UCSD-AML1 (cell line): Measurements from ENCODE around the gene QKI.
A peak's percentile ranks its signal among the peaks of the same experiment; 100 is the strongest.

Source experiments
- DNase-seq: peaks from one replicate; lab custom pipeline; 2025; ENCODE audit not compliant: unreplicated experiment; lab: John Stamatoyannopoulos, UW

Gene QKI

DNA sequence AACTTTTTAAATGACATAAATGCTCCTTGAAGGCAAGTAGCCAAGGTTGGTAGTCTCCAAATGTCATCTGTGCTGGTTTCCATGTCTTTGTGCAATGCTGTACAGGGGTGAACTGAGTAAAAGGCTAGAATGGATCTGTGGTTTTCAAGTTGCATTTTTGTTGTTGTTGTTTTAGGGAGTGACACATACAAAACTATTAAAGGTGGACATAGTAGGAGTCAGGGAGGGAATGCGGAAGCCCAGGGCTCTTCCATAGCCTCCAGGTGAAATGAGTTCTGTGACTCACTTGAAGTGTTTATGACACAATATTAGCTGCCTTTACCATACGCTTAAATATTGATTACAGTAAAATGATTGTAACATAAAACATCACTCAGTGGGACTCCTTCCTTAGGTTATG lies 22.5 kb upstream of the QKI start:
- no peak for DNase-seq

- DNase-seq: no peak
Measured at GRCh38 chr6:163392533-163392932, 22.0 kb upstream of the QKI start.

DNA sequence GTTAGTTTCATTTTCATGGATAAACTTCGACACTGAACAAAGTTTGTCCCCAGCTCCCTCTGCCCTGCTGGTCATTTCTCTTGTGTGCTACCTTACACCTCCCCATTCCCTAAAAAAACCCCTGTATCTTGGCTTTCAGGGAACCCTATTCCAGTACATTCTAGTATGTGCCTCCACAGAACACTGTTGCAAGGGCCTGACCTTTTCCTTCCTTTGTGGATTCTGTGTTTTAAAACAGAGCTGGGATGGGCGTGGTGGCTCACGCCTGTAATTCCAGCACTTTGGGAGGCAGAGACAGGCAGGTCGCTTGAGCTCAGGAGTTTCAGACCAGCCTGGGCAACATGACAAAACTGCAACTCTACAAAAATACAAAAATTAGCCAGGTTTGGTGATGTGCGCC lies 20.6 kb upstream of the QKI start:
- no peak for DNase-seq

DNA sequence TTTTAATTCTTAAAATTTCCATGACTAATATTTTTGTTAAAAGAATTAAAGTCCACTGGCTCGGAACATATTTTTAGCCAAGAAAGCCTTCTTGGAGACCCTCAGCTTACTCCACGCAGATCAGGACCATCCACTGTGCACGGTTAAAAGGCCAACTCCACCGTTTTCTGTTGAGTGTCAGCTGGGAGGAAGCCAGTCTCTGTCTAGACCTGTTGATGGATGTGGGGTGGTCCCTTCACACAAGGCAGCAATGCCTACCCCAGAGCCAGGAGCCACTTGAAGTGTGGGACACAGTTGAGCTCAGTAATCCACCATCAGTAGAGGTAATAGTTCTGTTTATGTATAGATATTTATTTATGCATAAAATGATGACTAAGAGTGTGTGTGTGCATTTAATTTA lies 19.9 kb upstream of the QKI start:
- no peak for DNase-seq

DNA sequence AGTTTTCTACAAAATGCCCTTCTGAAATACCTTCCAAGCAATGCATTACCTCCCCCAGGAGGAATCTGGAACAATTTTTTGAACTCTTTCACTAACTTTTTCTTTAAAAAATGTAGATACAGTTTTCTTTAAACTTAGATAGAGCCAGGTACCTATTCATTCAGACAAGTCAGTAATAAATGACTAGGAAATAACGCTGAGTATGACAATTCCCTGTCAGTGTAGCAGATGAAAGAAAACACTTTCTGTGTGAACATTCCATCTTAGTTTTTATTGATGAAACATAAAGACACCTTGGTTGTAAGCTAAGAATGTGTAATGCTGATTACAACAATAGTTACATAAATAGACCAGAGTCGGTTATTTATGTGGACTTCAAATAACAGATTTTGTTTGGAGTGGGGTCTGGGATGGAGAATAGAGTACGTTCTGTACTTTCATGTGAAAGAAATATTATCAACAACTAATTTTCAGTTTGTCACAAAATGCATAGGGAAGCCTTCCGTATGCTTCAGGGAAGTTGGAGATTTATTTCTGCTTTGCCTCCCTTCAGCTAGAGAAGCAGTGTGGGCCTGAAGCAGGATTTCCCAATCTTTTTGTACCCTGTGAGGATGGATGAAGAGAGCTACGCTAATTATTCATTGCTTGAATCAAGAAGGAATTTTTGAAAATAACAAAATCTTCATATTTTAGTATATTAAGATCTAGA lies 19.2 kb upstream of the QKI start:
- DNase-seq: no peak

- DNase-seq: no peak
Measured at GRCh38 chr6:163395831-163396185, 18.7 kb upstream of the QKI start.

DNA sequence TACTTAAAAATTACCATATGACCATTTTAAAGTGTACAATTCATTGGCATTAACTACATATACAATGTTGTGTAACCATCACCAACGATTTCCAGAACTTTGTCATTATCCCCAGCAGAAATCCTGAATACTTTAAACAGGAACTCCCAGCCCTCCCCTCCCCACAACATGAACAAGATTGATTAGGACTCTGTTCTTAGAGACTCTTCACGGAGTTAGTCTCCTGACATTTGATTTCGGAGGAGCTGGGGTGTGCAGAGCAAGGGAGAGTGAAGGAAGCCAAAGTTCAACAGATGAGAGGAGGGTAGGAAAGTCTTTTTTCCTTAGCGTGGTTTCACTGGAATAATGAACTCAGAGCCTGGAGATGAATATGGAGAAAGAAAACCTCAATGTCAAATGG lies 17.2 kb upstream of the QKI start:
- DNase-seq: no peak

GRCh38 chr6:163398115-163398514 lies 16.4 kb upstream of the QKI start:
- no peak for DNase-seq

- peak; percentile 30 for DNase-seq
Measured at GRCh38 chr6:163398815-163399214, 15.7 kb upstream of the QKI start.

GRCh38 chr6:163400509-163400908 lies 14.0 kb upstream of the QKI start:
- no peak for DNase-seq

DNA sequence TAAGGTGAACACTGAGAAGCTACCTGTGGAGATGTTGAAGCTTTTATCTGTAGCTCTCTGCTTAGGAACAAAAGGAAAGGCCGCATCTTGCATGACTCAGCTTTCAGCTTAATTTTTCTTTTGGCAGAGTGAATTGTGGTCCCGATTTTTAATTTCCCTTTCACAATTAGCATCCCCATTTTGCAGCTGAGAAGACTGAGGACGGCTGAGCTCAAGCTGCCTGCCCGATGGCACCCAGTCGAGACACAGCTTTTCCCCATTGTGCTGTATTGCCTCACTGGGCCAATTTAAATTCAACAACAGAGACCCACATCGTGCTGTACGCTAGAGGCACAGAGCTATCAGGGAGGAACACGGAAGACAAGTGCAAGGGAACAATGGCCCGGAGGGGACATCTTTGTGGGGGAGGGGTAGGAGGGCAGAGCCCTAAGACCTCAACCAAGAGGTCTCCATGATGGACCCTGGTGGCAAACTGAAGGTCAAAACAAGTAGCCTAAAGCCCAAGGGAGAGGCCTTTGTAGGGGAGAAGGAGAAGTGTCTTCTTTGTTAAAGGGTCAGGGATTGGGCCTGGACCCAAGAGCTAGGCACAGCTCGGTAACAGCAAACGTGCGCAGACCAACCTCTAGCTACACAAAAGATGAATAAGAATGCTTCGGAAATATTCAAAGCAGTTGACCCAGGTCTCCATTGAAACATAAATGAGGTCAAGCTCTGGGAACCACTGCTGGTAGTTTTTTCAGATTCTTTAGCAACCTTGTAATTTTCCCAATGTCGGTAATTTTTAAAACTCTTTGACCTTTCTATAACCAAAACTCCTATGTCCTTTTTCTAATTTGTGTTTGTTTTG lies 13.3 kb upstream of the QKI start:
- no peak for DNase-seq

GRCh38 chr6:163402616-163403015 lies 11.9 kb upstream of the QKI start:
- DNase-seq: no peak

GRCh38 chr6:163404825-163405265 lies 9.7 kb upstream of the QKI start:
- peak; percentile 37 for DNase-seq

- DNase-seq: peak; percentile 50
Measured at GRCh38 chr6:163405412-163406309, 8.9 kb upstream of the QKI start.

DNA sequence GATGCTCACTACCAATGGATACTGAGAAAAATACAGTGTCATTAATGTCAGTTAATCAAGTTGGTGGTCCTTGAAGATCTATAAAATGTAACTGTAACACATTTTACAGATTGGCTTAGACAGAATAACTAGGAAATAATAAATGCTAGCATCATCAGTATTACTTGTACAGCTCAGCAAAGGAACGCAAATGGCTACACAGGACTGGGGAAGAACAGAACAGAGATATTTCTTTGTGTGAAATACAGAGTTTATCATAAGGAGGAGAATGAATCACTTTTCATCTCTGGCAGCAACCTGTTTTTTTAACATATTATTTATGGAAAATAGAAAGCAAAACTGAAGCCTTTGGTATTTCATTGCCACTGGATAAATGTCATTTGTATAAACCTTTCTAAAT lies 8.2 kb upstream of the QKI start:
- no peak for DNase-seq

- DNase-seq: no peak
Measured at GRCh38 chr6:163406830-163407229, 7.7 kb upstream of the QKI start.

DNA sequence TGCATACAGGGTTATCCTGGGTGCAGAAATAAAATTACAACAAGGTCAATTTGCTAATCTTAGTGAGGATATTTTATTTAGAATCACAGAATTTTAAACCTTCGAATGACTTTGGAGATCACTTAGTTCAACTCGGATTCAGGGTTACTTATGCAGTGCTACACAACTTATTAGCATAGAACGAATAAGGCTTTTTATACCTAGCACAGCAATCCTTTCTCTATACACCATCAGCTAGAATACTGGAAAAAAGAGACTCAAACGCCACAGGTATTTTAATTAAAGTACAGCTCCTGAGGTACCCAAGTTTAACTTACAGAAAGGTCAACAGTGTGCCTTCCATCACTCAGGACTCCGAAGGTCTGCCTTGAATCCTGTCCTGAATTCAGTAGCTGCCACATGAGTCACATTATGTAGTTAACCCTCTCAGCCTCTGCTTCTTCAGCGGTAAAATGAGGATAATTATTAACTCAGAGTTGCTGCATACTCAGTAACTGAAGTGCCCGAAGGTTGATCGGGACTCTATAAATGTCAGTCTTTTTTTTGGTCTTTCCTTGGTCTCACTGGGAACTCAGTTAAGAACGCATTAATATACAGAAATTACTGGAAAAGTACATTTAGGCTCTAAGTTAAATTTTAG lies 6.0 kb upstream of the QKI start:
- DNase-seq: no peak

DNA sequence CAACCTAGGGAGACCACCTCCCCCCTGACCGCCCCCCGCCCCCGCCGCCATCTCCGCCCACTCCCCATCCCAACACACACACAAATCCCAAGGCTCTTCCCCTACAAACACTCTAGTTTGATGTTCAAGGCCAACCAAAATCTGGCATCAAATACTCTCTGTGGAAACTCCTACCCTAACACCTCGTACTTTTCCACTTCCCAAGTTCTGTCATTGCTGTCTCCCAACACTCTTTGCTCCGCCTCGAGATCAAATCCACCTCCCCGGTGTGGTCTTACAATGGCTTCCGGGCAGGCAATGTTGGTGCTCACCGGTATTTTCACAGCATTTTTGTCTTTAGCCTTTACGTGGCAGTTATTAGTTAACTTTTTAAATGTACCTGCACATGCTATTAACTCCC lies 4.8 kb upstream of the QKI start:
- no peak for DNase-seq

GRCh38 chr6:163412341-163412740 lies 2.2 kb upstream of the QKI start:
- no peak for DNase-seq

- no peak for DNase-seq
Measured at GRCh38 chr6:163412801-163413344, 1.6 kb upstream of the QKI start.
